ENCODE results near the gene PAIP2.

PAIP2 gene

GRCh38 chr5:139399501-139400121, 58.0 kb downstream of the PAIP2 start:
- TF ChIP-seq CTCF (conservative IDR thresholded peaks at IDR 0.05; ENCODE audit: low read length) (no peak), EZH2phosphoT487 (IDR thresholded peaks at IDR 0.05; ENCODE audit: borderline replicate concordance) (no peak)
- H3K4me3 ChIP-seq (ENCODE audit: low read length, poor library complexity, severe bottlenecking): no peak overlapping the region
- H3K27me3 ChIP-seq (ENCODE audit: insufficient read depth, low read length, poor library complexity, severe bottlenecking): no peaks in the 10 kb centered on the region
- 0 out of 2 replicates have a peak, but pooled peaks cover 4% of the 10 kb centered on the region for H3F3A ChIP-seq (ENCODE audit: low read depth)
- no peaks in the 10 kb centered on the region for H3K36me3 ChIP-seq (ENCODE audit: insufficient read depth, low read length)
- H4K20me1 ChIP-seq (ENCODE audit: insufficient read depth, low read length, poor library complexity, severe bottlenecking): no peaks in the 10 kb centered on the region
- H3K79me2 ChIP-seq (ENCODE audit: insufficient read depth, low read length): peaks cover 14% of the 10 kb centered on the region
- H3K4me1 ChIP-seq (ENCODE audit: insufficient read depth, low read length, poor library complexity, severe bottlenecking): peaks cover 18% of the 10 kb centered on the region
- H3K4me2 ChIP-seq (ENCODE audit: low read depth, low read length, poor library complexity, severe bottlenecking): no peak overlapping the region
- no peaks in the 10 kb centered on the region for H3K9me2 ChIP-seq (replicated peaks; ENCODE audit: low read depth, low read length)
- no peak overlapping the region for H2AFZ ChIP-seq (ENCODE audit: low read length)
- no peak overlapping the region for H3K9ac ChIP-seq (ENCODE audit: low read depth, low read length, poor library complexity, severe bottlenecking)
- H3K9me3 ChIP-seq (ENCODE audit: insufficient read depth, low read depth, low read length): no peaks in the 10 kb centered on the region

GRCh38 chr5:139401546-139401945, 59.9 kb downstream of the PAIP2 start:
- Histone ChIP-seq H3K36me3 (ENCODE audit: insufficient read depth, low read length) (no peaks in the 10 kb centered on the region), H4K20me1 (ENCODE audit: insufficient read depth, low read length, poor library complexity, severe bottlenecking) (no peaks in the 10 kb centered on the region), H3K79me2 (ENCODE audit: insufficient read depth, low read length) (no peaks in the 10 kb centered on the region), H3K4me2 (ENCODE audit: low read depth, low read length, poor library complexity, severe bottlenecking) (no peak overlapping the region), H3K4me3 (ENCODE audit: low read length, poor library complexity, severe bottlenecking) (no peak overlapping the region), H3K9ac (ENCODE audit: low read depth, low read length, poor library complexity, severe bottlenecking) (no peak overlapping the region), H3K9me2 (replicated peaks; ENCODE audit: low read depth, low read length) (no peaks in the 10 kb centered on the region), H2AFZ (ENCODE audit: low read length) (no peak overlapping the region), H3F3A (ENCODE audit: low read depth) (0 out of 2 replicates have a peak, but pooled peaks cover 4% of the 10 kb centered on the region), H3K4me1 (ENCODE audit: insufficient read depth, low read length, poor library complexity, severe bottlenecking) (peaks cover 14% of the 10 kb centered on the region), H3K27me3 (ENCODE audit: insufficient read depth, low read length, poor library complexity, severe bottlenecking) (no peaks in the 10 kb centered on the region), H3K9me3 (ENCODE audit: insufficient read depth, low read depth, low read length) (no peaks in the 10 kb centered on the region)
- TF ChIP-seq EZH2phosphoT487 (IDR thresholded peaks at IDR 0.05; ENCODE audit: borderline replicate concordance): no peak
- no peak for TF ChIP-seq CTCF (conservative IDR thresholded peaks at IDR 0.05; ENCODE audit: low read length)

GRCh38 chr5:139402561-139403158, 61.0 kb downstream of the PAIP2 start:
- Histone ChIP-seq H2AFZ (ENCODE audit: low read length) (no peak overlapping the region), H3K9ac (ENCODE audit: low read depth, low read length, poor library complexity, severe bottlenecking) (peak overlapping the region; percentile 69), H4K20me1 (ENCODE audit: insufficient read depth, low read length, poor library complexity, severe bottlenecking) (no peaks in the 10 kb centered on the region), H3K9me2 (replicated peaks; ENCODE audit: low read depth, low read length) (no peaks in the 10 kb centered on the region), H3K27me3 (ENCODE audit: insufficient read depth, low read length, poor library complexity, severe bottlenecking) (no peaks in the 10 kb centered on the region), H3K36me3 (ENCODE audit: insufficient read depth, low read length) (no peaks in the 10 kb centered on the region), H3K9me3 (ENCODE audit: insufficient read depth, low read depth, low read length) (no peaks in the 10 kb centered on the region), H3K4me2 (ENCODE audit: low read depth, low read length, poor library complexity, severe bottlenecking) (peak overlapping the region; percentile 86), H3K4me1 (ENCODE audit: insufficient read depth, low read length, poor library complexity, severe bottlenecking) (peaks cover 17% of the 10 kb centered on the region), H3F3A (ENCODE audit: low read depth) (0 out of 2 replicates have a peak, but pooled peaks cover 4% of the 10 kb centered on the region), H3K79me2 (ENCODE audit: insufficient read depth, low read length) (no peaks in the 10 kb centered on the region), H3K4me3 (ENCODE audit: low read length, poor library complexity, severe bottlenecking) (peak overlapping the region; percentile 76)
- TF ChIP-seq EZH2phosphoT487 (IDR thresholded peaks at IDR 0.05; ENCODE audit: borderline replicate concordance) (no peak), CTCF (conservative IDR thresholded peaks at IDR 0.05; ENCODE audit: low read length) (peak; percentile 78)

Measured in Loucy (cell line).